DOHH2 (cell line): ENCODE data around the gene THG1L.
"Not testable (repeated sequence)": the region's sequence is repeated elsewhere in the genome, so short reads cannot be mapped to it uniquely, and the experiment has no call there.

Experiments used
- H3F3A ChIP-seq: fragments of 200-600 bp; sonication (generic), shearing (Covaris generic); 2 replicates; pipeline ENCODE4 v1.6.0; 2016; ENCODE audit warnings: antibody characterized with exemption, mild to moderate bottlenecking; ENCODE audit not compliant: control insufficient read depth, insufficient read depth
- H3K27ac ChIP-seq: fragments of 200-600 bp; sonication (generic); 2 replicates; pipeline ENCODE4 v1.5.1; 2014; ENCODE audit warnings: low read depth, mild to moderate bottlenecking, low read length, moderate library complexity
- H3K27me3 ChIP-seq: fragments of 200-600 bp; sonication (generic); 2 replicates; pipeline ENCODE4 v1.6.1; 2014; ENCODE audit warnings: mild to moderate bottlenecking, low read length, mixed read lengths; ENCODE audit not compliant: control insufficient read depth
- H3K36me3 ChIP-seq: fragments of 200-600 bp; sonication (generic); 2 replicates; pipeline ENCODE4 v1.6.1; 2014; ENCODE audit warnings: mild to moderate bottlenecking, low read length, moderate library complexity, mixed read lengths; ENCODE audit not compliant: control insufficient read depth
- H3K4me1 ChIP-seq: fragments of 200-600 bp; sonication (generic); 2 replicates; pipeline ENCODE4 v1.6.1; 2014; ENCODE audit warnings: mild to moderate bottlenecking, low read length, mixed read lengths; ENCODE audit not compliant: control insufficient read depth
- H3K4me2 ChIP-seq: fragments of 200-600 bp; sonication (generic); 2 replicates; pipeline ENCODE4 v1.6.0; 2014; ENCODE audit warnings: mild to moderate bottlenecking, low read length, moderate library complexity
- H3K4me3 ChIP-seq: fragments of 200-600 bp; sonication (generic); 2 replicates; pipeline ENCODE4 v1.5.1; 2014; ENCODE audit warnings: mild to moderate bottlenecking, low read length, mixed read lengths
- H3K79me2 ChIP-seq: fragments of 200-600 bp; sonication (generic); 2 replicates; pipeline ENCODE4 v1.6.1; 2014; ENCODE audit warnings: mild to moderate bottlenecking, low read length, mixed read lengths; ENCODE audit not compliant: control insufficient read depth
- H3K9me2 ChIP-seq: fragments of 200-600 bp; sonication (generic); replicated peaks from 2 replicates; pipeline ENCODE4 v1.6.1; 2014; ENCODE audit warnings: mild to moderate bottlenecking, low read length, mixed read lengths; ENCODE audit not compliant: control insufficient read depth
- H3K9me3 ChIP-seq: fragments of 200-600 bp; sonication (generic); 2 replicates; pipeline ENCODE4 v1.6.1; 2014; ENCODE audit warnings: antibody characterized with exemption, low read length, mixed read lengths; ENCODE audit not compliant: control insufficient read depth, insufficient read depth
- H4K20me1 ChIP-seq: fragments of 200-600 bp; sonication (generic); 2 replicates; pipeline ENCODE4 v1.6.0; 2014; ENCODE audit warnings: low read depth, mild to moderate bottlenecking, antibody characterized with exemption, low read length, moderate library complexity; ENCODE audit not compliant: control insufficient read depth, insufficient read depth
- EZH2phosphoT487 ChIP-seq: fragments of 200-600 bp; sonication (generic); IDR thresholded peaks from 2 replicates; pipeline ENCODE4 v1.6.1; 2017; ENCODE audit warnings: borderline replicate concordance, mild to moderate bottlenecking, antibody characterized with exemption, low read length, moderate library complexity, mixed read lengths
- TF ChIP-seq, protein P1 (sequence below): fragments of 200-600 bp; sonication (generic); IDR thresholded peaks from one replicate; pipeline ENCODE4 v1.5.1; 2014; ENCODE audit warnings: antibody characterized with exemption, mild to moderate bottlenecking, low read depth, low read length; ENCODE audit not compliant: poor library complexity, severe bottlenecking

The THG1L gene

DNA sequence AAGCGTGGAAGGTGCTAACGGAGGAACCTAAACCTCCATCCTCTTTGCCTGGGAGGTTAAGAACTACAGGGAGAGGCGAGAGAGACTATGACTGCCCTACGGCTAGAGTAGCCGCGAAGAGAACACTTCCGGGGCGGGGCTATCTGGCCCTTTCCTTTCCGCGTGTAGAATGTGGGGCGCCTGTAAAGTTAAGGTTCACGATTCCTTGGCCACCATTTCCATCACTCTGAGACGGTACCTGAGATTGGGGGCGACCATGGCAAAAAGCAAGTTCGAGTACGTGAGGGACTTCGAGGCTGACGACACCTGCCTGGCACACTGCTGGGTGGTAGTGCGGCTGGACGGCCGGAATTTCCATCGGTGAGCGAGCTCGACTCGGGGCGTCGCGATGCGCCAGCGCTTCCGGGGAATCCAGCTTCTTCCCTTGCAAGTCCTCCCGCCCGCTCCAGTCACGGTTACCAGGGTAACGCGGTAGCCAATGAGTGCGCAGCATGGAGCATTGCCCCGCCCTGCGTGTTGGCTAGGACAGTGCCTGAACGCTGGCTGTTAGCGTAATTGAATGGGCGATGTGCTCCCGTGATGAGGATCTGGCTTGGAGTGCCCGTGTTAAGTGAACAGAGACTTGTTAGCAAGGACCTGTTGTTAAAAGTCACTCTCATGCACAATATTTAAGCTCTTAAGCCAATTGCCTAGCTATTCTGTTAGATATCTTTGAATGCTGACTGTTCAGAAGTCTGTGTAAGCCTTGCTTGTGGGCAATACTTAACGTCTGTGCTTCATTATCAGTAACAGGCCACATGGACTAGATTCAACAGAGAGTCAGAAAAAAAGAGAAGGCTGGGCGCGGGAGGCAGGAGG is at the start of gene THG1L:
TSS of gene THG1L (plus strand) at position 149 of the 858 bp plus-strand sequence. CDS start at position 170, 21 bp downstream.
- H4K20me1 ChIP-seq = no peaks in the 10 kb centered on the region
- H3K9me3 ChIP-seq = no peaks in the 10 kb centered on the region
- peak within 1 kb of the TSS; percentile 95 for H3K4me3 ChIP-seq
- peak within 1 kb of the TSS; percentile 75 for H3K27ac ChIP-seq
- TF ChIP-seq, protein P1, sequence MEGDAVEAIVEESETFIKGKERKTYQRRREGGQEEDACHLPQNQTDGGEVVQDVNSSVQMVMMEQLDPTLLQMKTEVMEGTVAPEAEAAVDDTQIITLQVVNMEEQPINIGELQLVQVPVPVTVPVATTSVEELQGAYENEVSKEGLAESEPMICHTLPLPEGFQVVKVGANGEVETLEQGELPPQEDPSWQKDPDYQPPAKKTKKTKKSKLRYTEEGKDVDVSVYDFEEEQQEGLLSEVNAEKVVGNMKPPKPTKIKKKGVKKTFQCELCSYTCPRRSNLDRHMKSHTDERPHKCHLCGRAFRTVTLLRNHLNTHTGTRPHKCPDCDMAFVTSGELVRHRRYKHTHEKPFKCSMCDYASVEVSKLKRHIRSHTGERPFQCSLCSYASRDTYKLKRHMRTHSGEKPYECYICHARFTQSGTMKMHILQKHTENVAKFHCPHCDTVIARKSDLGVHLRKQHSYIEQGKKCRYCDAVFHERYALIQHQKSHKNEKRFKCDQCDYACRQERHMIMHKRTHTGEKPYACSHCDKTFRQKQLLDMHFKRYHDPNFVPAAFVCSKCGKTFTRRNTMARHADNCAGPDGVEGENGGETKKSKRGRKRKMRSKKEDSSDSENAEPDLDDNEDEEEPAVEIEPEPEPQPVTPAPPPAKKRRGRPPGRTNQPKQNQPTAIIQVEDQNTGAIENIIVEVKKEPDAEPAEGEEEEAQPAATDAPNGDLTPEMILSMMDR = no peak
- TF ChIP-seq EZH2phosphoT487 = no peak
- H3K4me1 ChIP-seq = peaks cover 40% of the 10 kb centered on the region
- H3K9me2 ChIP-seq = no peaks in the 10 kb centered on the region
- peaks cover 20% of the 10 kb centered on the region for H3F3A ChIP-seq
- peaks cover 33% of the 10 kb centered on the region for H3K79me2 ChIP-seq
- H3K27me3 ChIP-seq = no peaks in the 10 kb centered on the region
- peaks cover 41% of the 10 kb centered on the region for H3K36me3 ChIP-seq
- H3K4me2 ChIP-seq = peak within 1 kb of the TSS; percentile 96

DNA sequence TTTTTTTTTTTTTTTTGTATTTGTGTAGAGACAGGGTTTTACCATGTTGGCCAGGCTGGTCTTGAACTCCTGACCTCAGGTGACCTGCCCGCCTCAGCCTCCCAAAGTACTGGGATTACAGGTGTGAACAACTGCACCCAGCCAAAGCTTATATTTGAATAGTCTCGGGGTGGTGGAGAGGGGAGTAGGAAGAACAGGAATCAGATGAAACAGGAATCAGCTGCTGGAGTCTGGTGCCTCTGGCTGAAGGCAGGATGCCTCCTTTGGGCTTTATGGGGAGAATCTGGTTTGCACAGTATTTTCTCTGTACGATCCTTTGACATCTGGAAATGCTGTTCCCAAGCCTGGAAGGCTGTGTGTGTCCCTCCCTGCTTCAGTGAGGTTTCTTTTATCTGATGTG is 49.0 kb upstream of the THG1L start:
- no peaks in the 10 kb centered on the region for H3K27me3 ChIP-seq
- no peaks in the 10 kb centered on the region for H3K9me2 ChIP-seq
- TF ChIP-seq, protein P1 = no peak
- H3F3A ChIP-seq = no peaks in the 10 kb centered on the region
- no peak overlapping the region for H3K4me3 ChIP-seq
- no peaks in the 10 kb centered on the region for H4K20me1 ChIP-seq
- no peak overlapping the region for H3K27ac ChIP-seq
- no peak overlapping the region for H3K4me2 ChIP-seq
- H3K4me1 ChIP-seq = no peaks in the 10 kb centered on the region
- H3K36me3 ChIP-seq = no peaks in the 10 kb centered on the region
- H3K9me3 ChIP-seq = no peaks in the 10 kb centered on the region
- H3K79me2 ChIP-seq = no peaks in the 10 kb centered on the region

DNA sequence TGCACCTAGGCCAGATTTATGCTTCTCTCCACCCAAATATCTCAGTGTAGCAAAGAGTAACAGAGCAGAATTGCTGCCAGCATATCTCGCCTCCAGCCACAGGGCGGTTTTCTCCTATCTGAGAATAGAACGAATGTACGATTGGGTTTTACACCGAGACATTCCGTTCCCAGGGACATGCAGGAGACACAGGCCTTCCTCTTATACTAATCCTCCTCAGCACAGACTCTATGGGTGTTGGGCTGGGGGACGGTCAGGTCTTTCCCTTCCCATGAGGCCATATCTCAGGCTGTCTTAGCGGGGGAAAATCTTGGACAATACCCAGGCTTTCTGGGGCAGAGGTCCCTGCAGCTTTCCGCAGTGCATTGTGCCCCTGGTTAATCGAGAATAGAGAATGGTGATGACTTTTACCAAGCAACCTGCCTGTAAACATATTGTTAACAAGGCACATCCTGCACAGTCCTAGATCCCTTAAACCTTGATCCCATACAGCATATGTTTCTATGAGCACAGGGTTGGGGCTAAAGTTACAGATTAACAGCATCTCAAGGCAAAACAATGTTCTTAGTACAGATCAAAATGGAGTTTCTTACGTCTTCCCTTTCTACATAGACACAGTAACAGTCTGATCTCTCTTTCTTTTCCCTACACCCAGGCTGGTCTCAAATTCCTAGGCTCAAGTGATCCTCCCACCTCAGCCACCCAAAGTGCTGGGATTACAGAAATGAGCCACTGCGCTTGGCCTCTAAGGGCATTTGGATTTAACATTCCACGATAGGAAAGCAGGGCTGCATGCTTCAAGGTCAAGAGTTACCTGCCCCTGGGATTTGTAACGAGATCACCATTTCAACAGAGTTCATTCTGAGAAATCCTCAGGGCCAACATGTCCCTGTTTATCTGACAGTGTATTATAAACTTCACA is 44.7 kb upstream of the THG1L start:
- not testable (repeated sequence) for H3K27ac ChIP-seq, H3F3A ChIP-seq, H3K36me3 ChIP-seq, H3K27me3 ChIP-seq, H3K9me3 ChIP-seq, H3K4me1 ChIP-seq, H3K9me2 ChIP-seq, H3K4me3 ChIP-seq, H3K4me2 ChIP-seq, H3K79me2 ChIP-seq, H4K20me1 ChIP-seq

DNA sequence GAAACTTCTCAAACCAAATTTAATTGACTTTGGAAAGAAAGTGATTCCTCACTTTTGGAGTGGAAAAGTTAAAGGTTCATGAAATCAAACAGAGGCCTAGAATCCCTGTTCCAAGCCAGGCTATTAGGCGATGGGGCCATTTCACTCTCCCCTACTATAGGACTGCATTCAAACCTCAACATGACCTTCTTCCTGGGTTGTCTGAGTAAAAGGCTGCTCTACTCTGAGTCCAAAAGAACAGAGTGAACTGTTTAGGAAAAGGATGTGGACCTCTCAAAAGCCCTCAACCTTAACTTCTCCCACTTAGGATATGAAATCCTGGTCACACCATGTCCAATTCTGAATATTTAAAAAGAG is 44.0 kb upstream of the THG1L start:
- Histone ChIP-seq H3K79me2 (no peaks in the 10 kb centered on the region), H3K4me3 (no peak overlapping the region), H3K9me3 (no peaks in the 10 kb centered on the region), H3F3A (no peaks in the 10 kb centered on the region), H3K27me3 (no peaks in the 10 kb centered on the region), H3K27ac (no peak overlapping the region), H3K4me1 (no peaks in the 10 kb centered on the region), H3K9me2 (no peaks in the 10 kb centered on the region), H4K20me1 (no peaks in the 10 kb centered on the region), H3K4me2 (no peak overlapping the region), H3K36me3 (no peaks in the 10 kb centered on the region)
- TF ChIP-seq, protein P1 = no peak
- TF ChIP-seq EZH2phosphoT487 = no peak
